H1 (cell line): ENCODE data around the gene TMEM203. TPM values are rescaled to one million over a fixed set of nuclear protein-coding genes. Genes with fewer than 3 reads are reported as not detected.

Experiments
- JUN ChIP-seq: IDR thresholded peaks from 2 replicates; pipeline ENCODE4 v1.6.1; 2011; ENCODE audit warnings: low read depth, mild to moderate bottlenecking, improper control_type of control experiment, low read length
- polyA plus RNA-seq, 7 experiments: library from polyadenylated mRNA; depleted of rRNA in 3 of 7; stranded (reverse) in 5 of 7; unstranded in 2 of 7; fragments of >200 nt in 5 of 7; fragments of 200-250 nt in 2 of 7; gene quantifications; 1 replicate in 5 of 7; 2 replicates in 1 of 7; 4 replicates in 1 of 7; pipeline versions ENCODE4 v1.2.1 to v1.2.3, GENCODE V29; 2011 to 2013; ENCODE audit warnings: missing spikeins in 2 of 7, mixed read lengths in 2 of 7
- total RNA-seq: library from RNA; stranded (reverse); fragmentation: NEBNext Ultra II Directional; extraction: Animal tissue kit (Norgen Biotek cat#: 25700); gene quantifications from 2 replicates; pipeline ENCODE4 v1.2.1, GENCODE V29; 2021

TMEM203 gene
- total and polyA plus RNA-seq, 2 of the 8 experiments (the other 6 are each of a cell fraction or from before 2014, with no cell fraction given): 44.1 to 57.1 TPM

DNA sequence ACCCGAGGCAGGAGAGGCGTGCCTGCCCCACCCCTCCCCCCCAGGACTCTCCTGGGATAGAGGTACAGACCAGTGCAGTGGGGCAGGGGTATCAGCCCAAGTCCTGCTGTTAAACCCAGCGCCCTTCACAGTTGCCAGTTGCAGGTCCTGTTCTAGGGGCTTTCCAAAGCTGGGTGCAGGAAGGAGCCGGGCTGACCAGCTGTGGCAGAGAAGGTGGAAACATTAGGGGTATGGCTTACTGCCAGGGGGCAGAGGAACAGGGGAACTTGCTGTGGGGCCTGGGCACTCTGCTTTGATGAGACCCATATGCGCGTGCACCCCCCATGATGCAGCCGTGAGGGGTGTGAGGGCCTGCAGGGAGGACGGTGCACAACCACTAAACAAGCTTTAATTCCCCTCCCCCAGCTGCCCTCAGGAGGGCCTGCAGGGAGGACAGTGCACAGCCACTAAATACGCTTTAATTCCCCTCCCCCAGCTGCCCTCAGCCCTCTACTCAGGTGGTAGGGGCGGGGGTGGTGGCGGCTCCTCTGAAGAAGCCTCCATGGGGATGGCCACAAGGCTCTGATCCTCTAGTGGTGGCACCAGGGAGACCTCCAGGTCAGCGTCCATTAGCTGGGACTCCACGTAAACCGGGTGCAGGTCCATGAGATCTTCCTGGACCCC lies 34.8 kb downstream of the TMEM203 start (continued):
- no peak for TF ChIP-seq JUN
